Caco-2 (cell line): Measurements from ENCODE around the gene NAP1L4. TPM values are rescaled to one million over a fixed set of nuclear protein-coding genes. Genes with fewer than 3 reads are reported as not detected.

Source experiments
- BruUV-seq: library from RNA; stranded (reverse); fragments of 400-500 nt; replicated peaks from 2 replicates; lab custom pipeline; 2021; lab: Mats Ljungman, UMichigan
- CTCF ChIA-PET: fragments of 300-600 bp; sonication (Branson Sonifier 250); formaldehyde crosslinking; loops from one replicate; lab custom pipeline; 2022; ENCODE audit warnings: antibody characterized with exemption; lab: Charles Lee
- POLR2A ChIA-PET: fragments of 300-600 bp; sonication (Branson Sonifier 250); formaldehyde crosslinking; loops from one replicate; lab custom pipeline; 2022; ENCODE audit warnings: antibody characterized with exemption; lab: Charles Lee
- DNase-seq, 2 experiments: peaks; one replicate each; pipeline versions ENCODE4 v3.0.0 to v3.0.0-alpha.2; 2020 to 2022
- H3K27me3 ChIP-seq: replicated peaks from 2 replicates; pipeline ENCODE4 v1.6.0; 2011; ENCODE audit warnings: low read length; ENCODE audit not compliant: control insufficient read depth, insufficient read depth
- H3K36me3 ChIP-seq: 2 replicates; pipeline ENCODE4 v1.5.1; 2011; ENCODE audit warnings: low read length; ENCODE audit not compliant: control insufficient read depth, insufficient read depth
- H3K4me1 ChIP-seq: fragments of 250-450 bp; sonication (Bioruptor Pico); 2 replicates; pipeline ENCODE4 v1.5.1; 2020; ENCODE audit warnings: mild to moderate bottlenecking
- H3K4me3 ChIP-seq: 2 replicates; pipeline ENCODE4 v1.5.1; 2011; ENCODE audit warnings: low read depth, mild to moderate bottlenecking, control low read depth, low read length
- H3K9me3 ChIP-seq: fragments of 250-450 bp; sonication (Bioruptor Pico); 2 replicates; pipeline ENCODE4 v1.5.1; 2020; ENCODE audit warnings: mild to moderate bottlenecking, moderate library complexity
- H3K27ac Mint-ChIP-seq: one replicate; pipeline ENCODE4 v1.8.0; 2022; ENCODE audit warnings: mixed read lengths; ENCODE audit not compliant: unreplicated experiment
- H3K27me3 Mint-ChIP-seq: one replicate; pipeline ENCODE4 v1.8.0; 2022; ENCODE audit warnings: mixed read lengths; ENCODE audit not compliant: insufficient read depth, unreplicated experiment
- H3K36me3 Mint-ChIP-seq: one replicate; pipeline ENCODE4 v1.8.0; 2022; ENCODE audit warnings: mild to moderate bottlenecking, mixed read lengths; ENCODE audit not compliant: insufficient read depth, unreplicated experiment
- H3K4me1 Mint-ChIP-seq: one replicate; pipeline ENCODE4 v1.8.0; 2022; ENCODE audit warnings: low read depth, mixed read lengths; ENCODE audit not compliant: unreplicated experiment
- H3K4me3 Mint-ChIP-seq: one replicate; pipeline ENCODE4 v1.8.0; 2022; ENCODE audit warnings: mild to moderate bottlenecking, moderate library complexity, mixed read lengths; ENCODE audit not compliant: unreplicated experiment
- H3K9me3 Mint-ChIP-seq: one replicate; pipeline ENCODE4 v1.8.0; 2022; ENCODE audit warnings: mixed read lengths; ENCODE audit not compliant: unreplicated experiment
- CTCF ChIP-seq, 2 experiments: fragments of 200-600 bp in 1 of 2; IDR thresholded peaks; 1 replicate in 1 of 2; 2 replicates in 1 of 2; pipeline versions ENCODE4 v1.5.1 to v1.8.0; 2011 to 2022; ENCODE audit warnings: antibody characterized with exemption in 1 of 2, control low read depth in 1 of 2, inconsistent platforms in 1 of 2, low read depth in 1 of 2, low read length in 1 of 2, mild to moderate bottlenecking in 1 of 2, moderate library complexity in 1 of 2; ENCODE audit not compliant: insufficient read depth in 1 of 2, severe bottlenecking in 1 of 2, unreplicated experiment in 1 of 2
- intact Hi-C: fragments of 100-400 bp; cut with micrococcal nuclease; formaldehyde crosslinking; loops from one replicate; pipeline ENCODE4 v1.10.0; 2022; ENCODE audit not compliant: unreplicated experiment
- total RNA-seq: library from RNA; stranded (reverse); gene quantifications from 2 replicates; pipeline ENCODE4 v1.2.3, GENCODE V29; 2022

Gene NAP1L4
- total RNA-seq, 1 experiment from 2014 or later: 215 TPM

GRCh38 chr11:2920343-2920742 lies 71.8 kb downstream of the NAP1L4 start:
- peaks cover 10% of the 10 kb centered on the region for H3K36me3 Mint-ChIP-seq
- TF ChIP-seq CTCF (IDR thresholded peaks at IDR 0.05; ENCODE audit: insufficient read depth in 1 of 2, low read depth in 1 of 2, low read length in 1 of 2, severe bottlenecking in 1 of 2, unreplicated experiment in 1 of 2): no peak
- no peaks in the 10 kb centered on the region for H3K9me3 ChIP-seq
- BruUV-seq: no TSS peak
- intact Hi-C loops: no loop called here
- no peak overlapping the region for H3K27ac Mint-ChIP-seq
- DNase-seq: no peak
- H3K4me1 Mint-ChIP-seq: no peaks in the 10 kb centered on the region
- no peaks in the 10 kb centered on the region for H3K27me3 Mint-ChIP-seq
- POLR2A ChIA-PET: interaction anchor here (1.0 kb wide), 1 partner anchor 9 kb away, joined by 4 read pairs; the partner anchor contains the start of gene PHLDA2
- H3K4me1 ChIP-seq: no peaks in the 10 kb centered on the region
- no peaks in the 10 kb centered on the region for H3K9me3 Mint-ChIP-seq
- CTCF ChIA-PET: interaction anchor here (0.7 to 1.0 kb wide), 3 partner anchors 9 to 18 kb away, joined by 3 to 4 read pairs (median 3); partner anchors contain the start of gene PHLDA2
- H3K4me3 Mint-ChIP-seq: no peak overlapping the region
- H3K36me3 ChIP-seq: no peaks in the 10 kb centered on the region
- H3K27me3 ChIP-seq: no peaks in the 10 kb centered on the region
- no peak overlapping the region for H3K4me3 ChIP-seq

DNA sequence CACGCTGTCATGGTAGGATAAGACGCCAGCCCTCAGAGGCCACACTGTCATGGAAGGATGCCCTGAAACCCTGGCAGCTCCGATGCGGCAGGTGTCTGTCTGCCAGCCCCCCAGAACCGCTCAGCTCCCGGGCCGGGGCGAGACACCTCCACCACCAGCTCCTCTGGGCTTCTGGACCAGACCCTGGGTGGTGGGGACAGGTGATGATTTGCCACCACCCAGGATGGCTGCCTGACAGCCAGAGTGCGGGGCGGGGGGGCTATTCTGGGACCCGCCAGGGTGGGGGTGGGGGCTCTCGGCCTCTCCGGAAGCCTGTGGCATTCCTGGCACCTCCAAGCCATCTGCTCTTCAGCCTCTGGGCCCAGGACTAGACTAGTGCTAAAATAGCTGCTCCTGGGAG lies 72.3 kb downstream of the NAP1L4 start:
- Mint-ChIP-seq H3K36me3 (peaks cover 10% of the 10 kb centered on the region), H3K4me3 (no peak overlapping the region), H3K9me3 (no peaks in the 10 kb centered on the region), H3K4me1 (no peaks in the 10 kb centered on the region), H3K27ac (no peak overlapping the region), H3K27me3 (no peaks in the 10 kb centered on the region)
- CTCF ChIA-PET: no interaction called here
- H3K4me3 ChIP-seq: no peak overlapping the region
- no peaks in the 10 kb centered on the region for H3K9me3 ChIP-seq
- BruUV-seq: no TSS peak
- DNase-seq: no peak
- H3K27me3 ChIP-seq: no peaks in the 10 kb centered on the region
- TF ChIP-seq CTCF (IDR thresholded peaks at IDR 0.05; ENCODE audit: insufficient read depth in 1 of 2, low read depth in 1 of 2, low read length in 1 of 2, severe bottlenecking in 1 of 2, unreplicated experiment in 1 of 2): no peak
- intact Hi-C loops: loop anchor here (10.0 kb wide), 1 partner anchor 715 kb away; no protein-coding TSS in a partner anchor
- POLR2A ChIA-PET: interaction anchor here (1.0 kb wide), 1 partner anchor 9 kb away, joined by 4 read pairs; the partner anchor contains the start of gene PHLDA2
- no peaks in the 10 kb centered on the region for H3K36me3 ChIP-seq
- H3K4me1 ChIP-seq: no peaks in the 10 kb centered on the region

GRCh38 chr11:2919188-2919587 lies 72.9 kb downstream of the NAP1L4 start:
- H3K9me3 Mint-ChIP-seq: no peaks in the 10 kb centered on the region
- POLR2A ChIA-PET: no interaction called here
- H3K27me3 Mint-ChIP-seq: no peaks in the 10 kb centered on the region
- no peaks in the 10 kb centered on the region for H3K4me1 ChIP-seq
- H3K4me1 Mint-ChIP-seq: no peaks in the 10 kb centered on the region
- no peak overlapping the region for H3K4me3 Mint-ChIP-seq
- H3K36me3 ChIP-seq: no peaks in the 10 kb centered on the region
- TF ChIP-seq CTCF (IDR thresholded peaks at IDR 0.05; ENCODE audit: insufficient read depth in 1 of 2, low read depth in 1 of 2, low read length in 1 of 2, severe bottlenecking in 1 of 2, unreplicated experiment in 1 of 2): no peak
- intact Hi-C loops: loop anchor here (10.0 kb wide), 1 partner anchor 714 kb away; no protein-coding TSS in a partner anchor
- no peaks in the 10 kb centered on the region for H3K27me3 ChIP-seq
- H3K9me3 ChIP-seq: no peaks in the 10 kb centered on the region
- H3K36me3 Mint-ChIP-seq: peaks cover 15% of the 10 kb centered on the region
- no peak overlapping the region for H3K27ac Mint-ChIP-seq
- H3K4me3 ChIP-seq: no peak overlapping the region
- CTCF ChIA-PET: no interaction called here
- no TSS peak for BruUV-seq
- DNase-seq: no peak
